DND-41 (cell line): ENCODE results near the gene ZMYND11.

Experiments used
- CTCF ChIP-seq: IDR thresholded peaks from 2 replicates; pipeline ENCODE4 v1.5.1; 2012; ENCODE audit warnings: borderline replicate concordance, low read length, moderate library complexity, mild to moderate bottlenecking; ENCODE audit not compliant: poor library complexity, severe bottlenecking; ENCODE audit errors: extremely low read depth
- EZH2 ChIP-seq: IDR thresholded peaks from 3 replicates; pipeline ENCODE4 v1.6.1; 2012; ENCODE audit warnings: borderline replicate concordance, low read depth, mild to moderate bottlenecking, moderate library complexity, low read length, inconsistent platforms; ENCODE audit not compliant: severe bottlenecking

GRCh38 chr10:135601-136464 lies 578 bp downstream of the ZMYND11 start:
- TF ChIP-seq CTCF (no peak), EZH2 (no peak)
